ENCODE data around the gene HAPLN2. TPM values are rescaled to one million over a fixed set of nuclear protein-coding genes. Genes with fewer than 3 reads are reported as not detected.
A peak's percentile ranks its signal among the peaks of the same experiment; 100 is the strongest.

HAPLN2 gene
- total RNA-seq, 1 donor from 2014 or later = not detected

GRCh38 chr1:156666862-156667609 lies 47.8 kb downstream of the HAPLN2 start:
- H3K9me3 Mint-ChIP-seq = no peaks in the 10 kb centered on the region
- H3K4me3 Mint-ChIP-seq = no peak overlapping the region
- H3K4me1 Mint-ChIP-seq = peaks cover 91% of the 10 kb centered on the region
- Histone ChIP-seq H3K79me2 (ENCODE audit: low read depth) (peaks cover 12% of the 10 kb centered on the region), H3K36me3 (peaks cover 9% of the 10 kb centered on the region), H3K4me2 (no peak overlapping the region), H3K4me3 (no peak overlapping the region), H4K20me1 (ENCODE audit: low read depth) (peaks cover 48% of the 10 kb centered on the region), H3K4me1 (peaks cover 77% of the 10 kb centered on the region), H3K9me3 (ENCODE audit: low read depth) (no peaks in the 10 kb centered on the region), H3F3A (ENCODE audit: low read depth) (peaks cover 88% of the 10 kb centered on the region), H3K9ac (no peak overlapping the region), H3K27ac (peak overlapping the region; percentile 80), H3K27me3 (no peaks in the 10 kb centered on the region), H2AFZ (replicated peaks) (no peak overlapping the region)
- DNase-seq (ENCODE audit: low spot score) = no peak
- TF ChIP-seq EZH2 (IDR thresholded peaks at IDR 0.05) (no peak), CTCF (IDR thresholded peaks at IDR 0.05) (no peak), EZH2phosphoT487 (IDR thresholded peaks at IDR 0.05) (no peak)
- peaks cover 14% of the 10 kb centered on the region for H3K36me3 Mint-ChIP-seq
- H3K27me3 Mint-ChIP-seq (ENCODE audit: insufficient read depth, low read depth) = peaks cover 22% of the 10 kb centered on the region
- peak overlapping the region; percentile 99 for H3K27ac Mint-ChIP-seq

- H3K9me3 ChIP-seq (ENCODE audit: low read depth) = no peaks in the 10 kb centered on the region
- H3K4me2 ChIP-seq = no peak overlapping the region
- peaks cover 15% of the 10 kb centered on the region for H3K36me3 ChIP-seq
- peaks cover 77% of the 10 kb centered on the region for H3K4me1 ChIP-seq
- H3K79me2 ChIP-seq (ENCODE audit: low read depth) = peaks cover 18% of the 10 kb centered on the region
- peaks cover 54% of the 10 kb centered on the region for H4K20me1 ChIP-seq (ENCODE audit: low read depth)
- no peak overlapping the region for H2AFZ ChIP-seq (replicated peaks)
- Mint-ChIP-seq H3K27me3 (ENCODE audit: insufficient read depth, low read depth) (peaks cover 27% of the 10 kb centered on the region), H3K27ac (peak overlapping the region; percentile 99), H3K4me1 (peaks cover 91% of the 10 kb centered on the region), H3K9me3 (peaks cover 4% of the 10 kb centered on the region), H3K4me3 (no peak overlapping the region), H3K36me3 (peaks cover 19% of the 10 kb centered on the region)
- TF ChIP-seq EZH2phosphoT487 (IDR thresholded peaks at IDR 0.05) (no peak), EZH2 (IDR thresholded peaks at IDR 0.05) (no peak), CTCF (IDR thresholded peaks at IDR 0.05) (no peak)
- H3K9ac ChIP-seq = no peak overlapping the region
- no peaks in the 10 kb centered on the region for H3K27me3 ChIP-seq
- H3F3A ChIP-seq (ENCODE audit: low read depth) = peaks cover 88% of the 10 kb centered on the region
- peak overlapping the region; percentile 80 for H3K27ac ChIP-seq
- no peak for DNase-seq (ENCODE audit: low spot score)
- H3K4me3 ChIP-seq = no peak overlapping the region
Observed at GRCh38 chr1:156667610-156667967, 48.4 kb downstream of the HAPLN2 start.

GRCh38 chr1:156667968-156668709 lies 48.9 kb downstream of the HAPLN2 start:
- peak; percentile 50 for DNase-seq (ENCODE audit: low spot score)
- Histone ChIP-seq H2AFZ (replicated peaks) (no peak overlapping the region), H3K4me2 (peak overlapping the region; percentile 21), H3K27ac (peak overlapping the region; percentile 80), H3K9me3 (ENCODE audit: low read depth) (no peaks in the 10 kb centered on the region), H3K79me2 (ENCODE audit: low read depth) (peaks cover 23% of the 10 kb centered on the region), H4K20me1 (ENCODE audit: low read depth) (peaks cover 59% of the 10 kb centered on the region), H3K9ac (no peak overlapping the region), H3K4me3 (no peak overlapping the region), H3K36me3 (peaks cover 18% of the 10 kb centered on the region), H3K4me1 (peaks cover 77% of the 10 kb centered on the region), H3K27me3 (no peaks in the 10 kb centered on the region), H3F3A (ENCODE audit: low read depth) (peaks cover 90% of the 10 kb centered on the region)
- peaks cover 28% of the 10 kb centered on the region for H3K27me3 Mint-ChIP-seq (ENCODE audit: insufficient read depth, low read depth)
- H3K9me3 Mint-ChIP-seq = peaks cover 4% of the 10 kb centered on the region
- H3K4me1 Mint-ChIP-seq = peaks cover 91% of the 10 kb centered on the region
- H3K4me3 Mint-ChIP-seq = peak overlapping the region; percentile 76
- TF ChIP-seq CTCF (IDR thresholded peaks at IDR 0.05) = no peak
- TF ChIP-seq EZH2 (IDR thresholded peaks at IDR 0.05) = no peak
- no peak for TF ChIP-seq EZH2phosphoT487 (IDR thresholded peaks at IDR 0.05)
- peaks cover 23% of the 10 kb centered on the region for H3K36me3 Mint-ChIP-seq
- peak overlapping the region; percentile 99 for H3K27ac Mint-ChIP-seq

All from neural progenitor cell (in vitro differentiated cells).